ENCODE results near the gene ELF5. TPM values are rescaled to one million over a fixed set of nuclear protein-coding genes. Genes with fewer than 3 reads are reported as not detected.

The ELF5 gene
- total and polyA plus RNA-seq, 4 donors = 0.06 to 0.37 (median 0.08) TPM; not detected in 1

GRCh38 chr11:34458525-34458924 is 55.1 kb downstream of the ELF5 start:
- Histone ChIP-seq H3K27ac (ENCODE audit: low read depth in 1 of 2, low read length in 2 of 2) (peak overlapping the region; percentile 14 to 56), H3K4me1 (ENCODE audit: control insufficient read depth in 4 of 4, insufficient read depth in 4 of 4, low read length in 3 of 4) (peaks cover 17 to 84% (median 81%) of the 10 kb centered on the region in 4 donors), H3K27me3 (ENCODE audit: control insufficient read depth in 4 of 4, insufficient read depth in 4 of 4, low read length in 3 of 4) (no peaks in the 10 kb centered on the region), H3K36me3 (ENCODE audit: control insufficient read depth in 4 of 4, insufficient read depth in 3 of 4, low read depth in 1 of 4, low read length in 3 of 4) (peaks cover 14 to 65% (median 43%) of the 10 kb centered on the region in 4 donors), H3K9ac (ENCODE audit: low read depth in 1 of 2, low read length in 2 of 2) (no peak overlapping the region), H3K9me3 (ENCODE audit: control insufficient read depth in 4 of 4, low read length in 3 of 4) (no peaks in the 10 kb centered on the region), H3K4me3 (ENCODE audit: low read depth in 1 of 3, low read length in 3 of 3) (no peak overlapping the region)
- no peak for DNase-seq (ENCODE audit: low spot score)
- no peak for TF ChIP-seq FOXA2 (IDR thresholded peaks at IDR 0.05)
- TF ChIP-seq HNF4G (IDR thresholded peaks at IDR 0.05) = no peak
- TF ChIP-seq CTCF (IDR thresholded peaks at IDR 0.05; ENCODE audit: low read depth, low read length, missing input control) = no peak
- TF ChIP-seq FOXA1 (IDR thresholded peaks at IDR 0.05) = no peak
- TF ChIP-seq YY1 (IDR thresholded peaks at IDR 0.05) = no peak
- 81% methylated on average over 4 of the region's 4 CpGs for WGBS

GRCh38 chr11:34457607-34458006 is 56.0 kb downstream of the ELF5 start:
- TF ChIP-seq RXRA (IDR thresholded peaks at IDR 0.05) (peak; percentile 33 to 34), FOXA2 (IDR thresholded peaks at IDR 0.05) (no peak), HNF4A (conservative IDR thresholded peaks at IDR 0.05) (peak; percentile 84 to 89), GABPA (IDR thresholded peaks at IDR 0.05 in 1 of 2, conservative IDR thresholded peaks at IDR 0.05 in 1 of 2) (no peak), YY1 (IDR thresholded peaks at IDR 0.05) (peak; percentile 41), ATF3 (IDR thresholded peaks at IDR 0.05) (no peak), TAF1 (conservative IDR thresholded peaks at IDR 0.05) (no peak), NR2F2 (IDR thresholded peaks at IDR 0.05) (peak; percentile 34), HNF4G (IDR thresholded peaks at IDR 0.05) (peak; percentile 31)
- WGBS = 48% methylated on average over 2 of the region's 2 CpGs
- H3K36me3 ChIP-seq (ENCODE audit: control insufficient read depth in 4 of 4, insufficient read depth in 3 of 4, low read depth in 1 of 4, low read length in 3 of 4) = peaks cover 15 to 67% (median 44%) of the 10 kb centered on the region in 4 donors

GRCh38 chr11:34454308-34455032 is 59.1 kb downstream of the ELF5 start:
- Histone ChIP-seq H3K9ac (ENCODE audit: low read depth in 1 of 2, low read length in 2 of 2) (no peak overlapping the region), H3K4me1 (ENCODE audit: control insufficient read depth in 4 of 4, insufficient read depth in 4 of 4, low read length in 3 of 4) (peaks cover 5 to 77% (median 55%) of the 10 kb centered on the region in 4 donors), H3K36me3 (ENCODE audit: control insufficient read depth in 4 of 4, insufficient read depth in 3 of 4, low read depth in 1 of 4, low read length in 3 of 4) (peaks cover 9 to 83% (median 56%) of the 10 kb centered on the region in 4 donors), H3K9me3 (ENCODE audit: control insufficient read depth in 4 of 4, low read length in 3 of 4) (no peaks in the 10 kb centered on the region), H3K27ac (ENCODE audit: low read depth in 1 of 2, low read length in 2 of 2) (no peak overlapping the region), H3K4me3 (ENCODE audit: low read depth in 1 of 3, low read length in 3 of 3) (no peak overlapping the region), H3K27me3 (ENCODE audit: control insufficient read depth in 4 of 4, insufficient read depth in 4 of 4, low read length in 3 of 4) (no peaks in the 10 kb centered on the region)
- TF ChIP-seq ZBTB33 (IDR thresholded peaks at IDR 0.05) (no peak), RAD21 (IDR thresholded peaks at IDR 0.05) (no peak), MAX (IDR thresholded peaks at IDR 0.05) (no peak), HNF4G (IDR thresholded peaks at IDR 0.05) (no peak), FOXA2 (IDR thresholded peaks at IDR 0.05) (no peak), SP1 (IDR thresholded peaks at IDR 0.05) (no peak), REST (IDR thresholded peaks at IDR 0.05) (no peak), NR2F2 (IDR thresholded peaks at IDR 0.05) (no peak), RXRA (IDR thresholded peaks at IDR 0.05) (no peak), HNF4A (conservative IDR thresholded peaks at IDR 0.05) (no peak), TAF1 (conservative IDR thresholded peaks at IDR 0.05) (no peak), FOXA1 (IDR thresholded peaks at IDR 0.05) (no peak), ATF3 (IDR thresholded peaks at IDR 0.05) (no peak)
- DNase-seq (ENCODE audit: low spot score) = no peak
- WGBS = 85% methylated on average over 1 of the region's 1 CpG

More at GRCh38 chr11:34457607-34458006, 56.0 kb downstream of the ELF5 start:
- H3K9me3 ChIP-seq (ENCODE audit: control insufficient read depth in 4 of 4, low read length in 3 of 4) = no peaks in the 10 kb centered on the region
- peak overlapping the region in 1 of 2 donors; percentile 14 for H3K27ac ChIP-seq (ENCODE audit: low read depth in 1 of 2, low read length in 2 of 2)
- no peaks in the 10 kb centered on the region for H3K27me3 ChIP-seq (ENCODE audit: control insufficient read depth in 4 of 4, insufficient read depth in 4 of 4, low read length in 3 of 4)
- DNase-seq (ENCODE audit: low spot score) = no peak
- H3K9ac ChIP-seq (ENCODE audit: low read depth in 1 of 2, low read length in 2 of 2) = no peak overlapping the region
- peaks cover 14 to 82% (median 80%) of the 10 kb centered on the region in 4 donors for H3K4me1 ChIP-seq (ENCODE audit: control insufficient read depth in 4 of 4, insufficient read depth in 4 of 4, low read length in 3 of 4)
- no peak overlapping the region for H3K4me3 ChIP-seq (ENCODE audit: low read depth in 1 of 3, low read length in 3 of 3)
